ENCODE results near the gene BFSP2. TPM values are rescaled to one million over a fixed set of nuclear protein-coding genes. Genes with fewer than 3 reads are reported as not detected.
A peak's percentile ranks its signal among the peaks of the same experiment; 100 is the strongest.

Gene BFSP2
- total RNA-seq, 1 donor from 2014 or later, result not detected

DNA sequence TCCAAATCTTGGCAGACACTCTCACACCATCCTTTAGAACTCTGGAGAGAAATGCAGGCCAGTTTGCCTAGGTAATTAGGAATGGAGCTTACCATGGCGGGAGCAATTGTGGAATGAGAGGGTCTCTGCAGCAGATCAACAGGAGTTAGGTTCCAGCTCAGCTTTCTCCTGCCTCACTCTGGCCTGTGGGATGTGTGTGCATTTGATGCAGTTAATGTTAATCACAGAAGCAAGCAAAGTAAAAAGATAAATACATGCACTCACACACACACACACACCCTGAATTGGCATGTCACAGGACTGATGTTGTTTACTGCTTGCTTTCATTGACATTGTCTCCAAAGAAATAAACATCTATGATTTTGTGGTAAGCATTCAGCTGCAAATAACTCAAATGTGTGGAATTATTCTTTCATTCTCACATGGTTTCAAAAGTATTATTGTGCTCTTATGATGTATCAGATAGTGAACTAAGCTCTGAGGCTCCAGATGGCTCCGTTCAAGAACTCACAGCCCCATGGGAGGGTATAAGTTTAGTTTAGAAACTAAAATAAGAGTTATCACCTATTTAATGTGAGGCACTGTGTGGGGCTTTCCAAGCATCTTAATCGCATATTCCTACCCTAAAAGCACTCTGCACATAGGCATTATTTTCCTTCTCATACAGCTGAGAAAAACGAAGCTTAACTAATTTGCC, 31.3 kb upstream of the BFSP2 start:
- no peak overlapping the region for H3K27ac Mint-ChIP-seq (ENCODE audit: unreplicated experiment)

DNA sequence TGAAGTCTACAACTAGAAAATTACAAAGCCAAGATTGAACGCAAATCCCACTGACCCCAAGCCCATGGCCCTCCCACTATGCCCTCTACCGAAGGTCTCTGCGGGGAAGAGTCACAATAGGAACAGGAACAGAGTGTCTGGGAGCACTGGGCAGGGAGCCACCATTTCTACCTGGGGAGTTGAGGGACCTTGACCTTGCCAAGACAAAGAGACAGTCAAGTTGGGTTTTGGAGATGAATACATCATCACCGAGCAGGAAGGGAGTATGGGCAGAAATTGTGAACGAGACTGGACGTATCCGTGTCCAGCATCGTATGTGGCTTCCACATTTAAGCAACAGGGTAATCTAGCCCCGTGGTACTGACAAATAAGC, 30.8 kb upstream of the BFSP2 start:
- Mint-ChIP-seq H3K36me3 (ENCODE audit: unreplicated experiment) (no peaks in the 10 kb centered on the region), H3K27me3 (ENCODE audit: unreplicated experiment) (peaks cover 31% of the 10 kb centered on the region), H3K9me3 (ENCODE audit: unreplicated experiment) (no peaks in the 10 kb centered on the region), H3K4me3 (ENCODE audit: unreplicated experiment) (no peak overlapping the region), H3K27ac (ENCODE audit: unreplicated experiment) (no peak overlapping the region), H3K4me1 (ENCODE audit: unreplicated experiment) (no peaks in the 10 kb centered on the region)
- TF ChIP-seq CTCF (IDR thresholded peaks at IDR 0.05), result no peak
- peak; percentile 51 for DNase-seq (ENCODE audit: extremely low spot score, unreplicated experiment)

More for the DNA sequence above, 31.3 kb upstream of the BFSP2 start:
- Mint-ChIP-seq H3K36me3 (ENCODE audit: unreplicated experiment) (no peaks in the 10 kb centered on the region), H3K4me1 (ENCODE audit: unreplicated experiment) (no peaks in the 10 kb centered on the region), H3K9me3 (ENCODE audit: unreplicated experiment) (no peaks in the 10 kb centered on the region), H3K27me3 (ENCODE audit: unreplicated experiment) (peaks cover 31% of the 10 kb centered on the region), H3K4me3 (ENCODE audit: unreplicated experiment) (no peak overlapping the region)
- no peak for DNase-seq (ENCODE audit: extremely low spot score, unreplicated experiment)
- no peak for TF ChIP-seq CTCF (IDR thresholded peaks at IDR 0.05)

GRCh38 chr3:133371181-133371580, 28.7 kb upstream of the BFSP2 start:
- Mint-ChIP-seq H3K27ac (ENCODE audit: unreplicated experiment) (no peak overlapping the region), H3K9me3 (ENCODE audit: unreplicated experiment) (no peaks in the 10 kb centered on the region), H3K36me3 (ENCODE audit: unreplicated experiment) (no peaks in the 10 kb centered on the region), H3K4me3 (ENCODE audit: unreplicated experiment) (no peak overlapping the region), H3K4me1 (ENCODE audit: unreplicated experiment) (peaks cover 4% of the 10 kb centered on the region), H3K27me3 (ENCODE audit: unreplicated experiment) (peaks cover 13% of the 10 kb centered on the region)
- no peak for TF ChIP-seq CTCF (IDR thresholded peaks at IDR 0.05)
- peak; percentile 21 for DNase-seq (ENCODE audit: extremely low spot score, unreplicated experiment)

DNA sequence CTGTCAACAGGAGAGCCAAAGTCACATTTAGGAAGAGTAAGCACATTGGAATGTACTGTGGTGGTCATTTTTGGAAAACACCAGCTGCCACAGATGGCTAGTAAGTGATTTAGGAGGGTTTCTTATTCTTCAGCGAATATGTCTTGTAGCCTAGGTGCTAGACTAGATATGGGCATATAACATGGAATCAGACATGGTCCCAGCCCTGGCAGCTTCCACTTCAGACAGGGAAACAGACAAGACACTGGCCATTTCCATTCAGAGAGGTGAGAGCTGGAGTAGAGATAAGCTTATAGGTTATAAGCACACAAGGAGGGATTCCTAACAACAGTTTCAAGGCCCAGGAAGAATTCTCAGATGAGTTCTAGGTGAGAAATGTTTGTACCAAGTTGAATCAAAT, 28.2 kb upstream of the BFSP2 start:
- Mint-ChIP-seq H3K27ac (ENCODE audit: unreplicated experiment) (no peak overlapping the region), H3K36me3 (ENCODE audit: unreplicated experiment) (no peaks in the 10 kb centered on the region), H3K27me3 (ENCODE audit: unreplicated experiment) (peaks cover 10% of the 10 kb centered on the region), H3K4me1 (ENCODE audit: unreplicated experiment) (peaks cover 4% of the 10 kb centered on the region), H3K4me3 (ENCODE audit: unreplicated experiment) (no peak overlapping the region), H3K9me3 (ENCODE audit: unreplicated experiment) (no peaks in the 10 kb centered on the region)
- TF ChIP-seq CTCF (IDR thresholded peaks at IDR 0.05), result no peak
- peak; percentile 3 for DNase-seq (ENCODE audit: extremely low spot score, unreplicated experiment)

DNA sequence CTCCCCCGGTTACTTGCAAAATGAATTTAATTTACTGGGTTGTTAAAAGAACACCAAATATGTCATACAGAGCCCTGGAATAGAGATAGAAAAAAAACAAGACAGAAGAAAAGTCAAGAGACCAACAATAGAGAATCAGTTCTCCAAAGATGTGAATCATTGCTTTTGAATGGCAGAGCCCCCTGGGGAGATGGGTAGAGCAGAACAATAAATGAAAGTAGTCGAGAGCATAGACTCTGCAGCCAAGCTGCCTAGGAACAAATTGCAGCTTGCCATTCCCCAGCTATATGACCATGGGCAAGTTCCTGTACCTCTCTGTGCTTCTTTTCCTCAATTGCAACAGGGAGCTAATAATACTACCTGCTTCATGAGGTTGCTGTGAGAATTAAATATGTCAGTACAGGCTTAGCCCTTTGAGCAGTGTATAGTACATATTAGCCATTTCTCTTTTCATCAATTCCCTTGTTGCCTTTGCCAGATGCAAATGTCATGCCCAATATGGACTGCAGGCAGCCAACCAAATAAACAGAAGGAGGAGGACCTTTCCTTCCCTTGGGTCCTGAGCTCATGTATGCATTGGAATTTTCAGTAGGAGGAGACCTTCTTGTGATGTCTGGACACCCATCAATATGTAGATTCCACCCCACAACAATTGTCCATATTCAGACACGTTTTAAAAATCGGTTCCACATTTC, 25.0 kb upstream of the BFSP2 start:
- Mint-ChIP-seq H3K36me3 (ENCODE audit: unreplicated experiment) (no peaks in the 10 kb centered on the region), H3K9me3 (ENCODE audit: unreplicated experiment) (no peaks in the 10 kb centered on the region), H3K27ac (ENCODE audit: unreplicated experiment) (no peak overlapping the region), H3K4me3 (ENCODE audit: unreplicated experiment) (no peak overlapping the region), H3K4me1 (ENCODE audit: unreplicated experiment) (peaks cover 4% of the 10 kb centered on the region), H3K27me3 (ENCODE audit: unreplicated experiment) (no peaks in the 10 kb centered on the region)
- TF ChIP-seq CTCF (IDR thresholded peaks at IDR 0.05), result no peak
- no peak for DNase-seq (ENCODE audit: extremely low spot score, unreplicated experiment)
